H1 (cell line): Measurements from ENCODE around the gene IL9R.
"Not testable (repeated sequence)": the region's sequence is repeated elsewhere in the genome, so short reads cannot be mapped to it uniquely, and the experiment has no call there.

Source experiments
- CEBPB ChIP-seq: IDR thresholded peaks from 2 replicates; pipeline ENCODE4 v1.6.1; 2012; ENCODE audit warnings: low read depth, low read length
- EGR1 ChIP-seq: IDR thresholded peaks from 2 replicates; pipeline ENCODE4 v1.6.1; 2011; ENCODE audit warnings: low read depth, low read length, borderline replicate concordance
- EZH2 ChIP-seq: fragments of 200-600 bp; sonication (generic); IDR thresholded peaks from 2 replicates; pipeline ENCODE4 v1.7.1; 2012; ENCODE audit warnings: low read depth, mild to moderate bottlenecking, moderate library complexity, low read length, inconsistent platforms; ENCODE audit not compliant: severe bottlenecking
- KDM1A ChIP-seq: fragments of 200-600, 300-600 bp; sonication (generic); IDR thresholded peaks from 2 replicates; pipeline ENCODE4 v1.7.1; 2016; ENCODE audit warnings: mild to moderate bottlenecking, low read length, borderline replicate concordance
- KDM5A ChIP-seq: fragments of 200-600 bp; IDR thresholded peaks from 2 replicates; pipeline ENCODE4 v1.7.1; 2012; ENCODE audit warnings: mild to moderate bottlenecking, low read length, inconsistent platforms, mixed read lengths
- SP1 ChIP-seq: IDR thresholded peaks from 2 replicates; pipeline ENCODE4 v1.6.1; 2011; ENCODE audit warnings: low read depth, low read length
- TF ChIP-seq, protein P1 (sequence below), 3 experiments: IDR thresholded peaks; 1 replicate in 2 of 3; 2 replicates in 1 of 3; pipeline versions ENCODE4 v1.5.1 to v1.6.1; 2011; ENCODE audit warnings: low read length in 3 of 3, mild to moderate bottlenecking in 3 of 3, inconsistent platforms in 2 of 3, low read depth in 1 of 3, moderate library complexity in 1 of 3; ENCODE audit not compliant: insufficient read depth in 1 of 3; ENCODE audit errors: control extremely low read depth in 1 of 3

DNA sequence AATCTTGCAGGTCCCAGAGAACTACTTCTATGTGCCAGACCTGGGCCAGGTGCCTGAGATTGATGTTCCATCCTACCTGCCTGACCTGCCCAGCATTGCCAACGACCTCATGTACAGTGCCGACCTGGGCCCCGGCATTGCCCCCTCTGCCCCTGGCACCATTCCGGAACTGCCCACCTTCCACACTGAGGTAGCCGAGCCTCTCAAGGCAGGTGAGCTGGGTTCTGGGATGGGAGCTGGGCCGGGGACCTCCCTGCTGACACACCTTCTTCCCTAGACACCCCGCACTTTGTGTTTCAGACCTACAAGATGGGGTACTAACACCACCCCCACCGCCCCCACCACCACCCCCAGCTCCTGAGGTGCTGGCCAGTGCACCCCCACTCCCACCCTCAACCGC lies 25.5 kb downstream of the IL9R start:
- not testable (repeated sequence) for TF ChIP-seq KDM5A, EGR1, CEBPB, EZH2, KDM1A, SP1
- TF ChIP-seq, protein P1, sequence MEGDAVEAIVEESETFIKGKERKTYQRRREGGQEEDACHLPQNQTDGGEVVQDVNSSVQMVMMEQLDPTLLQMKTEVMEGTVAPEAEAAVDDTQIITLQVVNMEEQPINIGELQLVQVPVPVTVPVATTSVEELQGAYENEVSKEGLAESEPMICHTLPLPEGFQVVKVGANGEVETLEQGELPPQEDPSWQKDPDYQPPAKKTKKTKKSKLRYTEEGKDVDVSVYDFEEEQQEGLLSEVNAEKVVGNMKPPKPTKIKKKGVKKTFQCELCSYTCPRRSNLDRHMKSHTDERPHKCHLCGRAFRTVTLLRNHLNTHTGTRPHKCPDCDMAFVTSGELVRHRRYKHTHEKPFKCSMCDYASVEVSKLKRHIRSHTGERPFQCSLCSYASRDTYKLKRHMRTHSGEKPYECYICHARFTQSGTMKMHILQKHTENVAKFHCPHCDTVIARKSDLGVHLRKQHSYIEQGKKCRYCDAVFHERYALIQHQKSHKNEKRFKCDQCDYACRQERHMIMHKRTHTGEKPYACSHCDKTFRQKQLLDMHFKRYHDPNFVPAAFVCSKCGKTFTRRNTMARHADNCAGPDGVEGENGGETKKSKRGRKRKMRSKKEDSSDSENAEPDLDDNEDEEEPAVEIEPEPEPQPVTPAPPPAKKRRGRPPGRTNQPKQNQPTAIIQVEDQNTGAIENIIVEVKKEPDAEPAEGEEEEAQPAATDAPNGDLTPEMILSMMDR (IDR thresholded peaks at IDR 0.05; ENCODE audit: control extremely low read depth in 1 of 3, insufficient read depth in 1 of 3, low read depth in 1 of 3, low read length in 3 of 3), result not testable (repeated sequence)
